ENCODE data around the gene SLC25A19. TPM values are rescaled to one million over a fixed set of nuclear protein-coding genes. Genes with fewer than 3 reads are reported as not detected.

The SLC25A19 gene
- total and polyA plus RNA-seq, 9 of the 15 experiments (the other 6 are each of a cell fraction or from before 2014, with no cell fraction given), result 33.4 to 76.6 (median 55.3) TPM

DNA sequence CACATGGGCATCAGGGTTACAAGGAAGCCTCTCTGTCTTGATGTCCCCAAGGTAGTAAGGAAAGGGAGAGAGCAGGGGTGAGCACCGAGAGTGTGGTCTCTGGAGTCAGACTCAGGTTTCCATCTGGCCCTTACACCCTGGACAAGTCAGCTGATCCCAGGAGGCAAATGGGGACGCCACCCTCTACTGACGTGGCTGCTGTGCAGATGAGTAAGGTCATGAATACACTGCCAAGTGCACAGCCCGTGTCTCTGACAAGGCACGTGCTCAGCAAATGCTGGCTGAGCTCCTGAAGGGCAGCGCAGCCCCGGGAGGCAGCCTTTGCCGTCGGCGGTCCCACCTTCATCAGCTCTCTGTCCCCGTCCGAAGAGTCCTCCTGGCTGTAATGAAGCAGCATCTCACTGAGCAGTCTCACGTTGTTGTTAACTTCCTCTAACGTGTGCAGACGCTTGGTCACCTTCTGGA lies 47.2 kb downstream of the SLC25A19 start (continued):
- no peak for TF ChIP-seq PRDM10 (IDR thresholded peaks at IDR 0.05; ENCODE audit: partially characterized antibody)
- no peak for TF ChIP-seq NR2C1 (IDR thresholded peaks at IDR 0.05)
- TF ChIP-seq NR2C1 (tag; IDR thresholded peaks at IDR 0.05), result no peak
- no peak for TF ChIP-seq PRPF4 (IDR thresholded peaks at IDR 0.05; ENCODE audit: insufficient read depth, low read depth, low read length, poor library complexity, severe bottlenecking)
- TF ChIP-seq ZNF780A (CRISPR knock-in tag; IDR thresholded peaks at IDR 0.05), result no peak
- TF ChIP-seq PURB (CRISPR knock-in tag; IDR thresholded peaks at IDR 0.05; ENCODE audit: low read depth), result no peak
- TF ChIP-seq POLR2B (IDR thresholded peaks at IDR 0.05; ENCODE audit: low read depth, partially characterized antibody), result no peak
- no peak for TF ChIP-seq MCM7 (IDR thresholded peaks at IDR 0.05)
